Fibroblast of lung (primary cell): ENCODE results near the gene KCNK2. TPM values are rescaled to one million over a fixed set of nuclear protein-coding genes. Genes with fewer than 3 reads are reported as not detected.

Experiments
- DNase-seq, 2 donors: peaks; one replicate each; pipeline versions ENCODE4 v3.0.0 to v3.0.0-alpha.2; 2010; ENCODE audit warnings: low read depth in 2 of 2
- H2AFZ ChIP-seq: 2 replicates; pipeline ENCODE4 v1.5.1; 2012; ENCODE audit warnings: low read length, control low read depth, inconsistent platforms
- H3K27ac ChIP-seq: 2 replicates; pipeline ENCODE4 v1.5.1; 2011; ENCODE audit warnings: low read length, control low read depth; ENCODE audit not compliant: insufficient read depth
- H3K27me3 ChIP-seq: 2 replicates; pipeline ENCODE4 v1.5.1; 2011; ENCODE audit warnings: mild to moderate bottlenecking, low read length; ENCODE audit not compliant: control insufficient read depth, insufficient read depth
- H3K36me3 ChIP-seq: 2 replicates; pipeline ENCODE4 v1.5.1; 2011; ENCODE audit warnings: low read length; ENCODE audit not compliant: control insufficient read depth, insufficient read depth
- H3K4me1 ChIP-seq: 2 replicates; pipeline ENCODE4 v1.5.1; 2011; ENCODE audit warnings: low read length; ENCODE audit not compliant: control insufficient read depth, insufficient read depth; ENCODE audit errors: extremely low read depth
- H3K4me2 ChIP-seq: 2 replicates; pipeline ENCODE4 v1.5.1; 2011; ENCODE audit warnings: low read length, control low read depth; ENCODE audit not compliant: insufficient read depth; ENCODE audit errors: extremely low read depth
- H3K4me3 ChIP-seq, 4 experiments: fragments of 200-600 bp in 1 of 4; sonication (generic) in 1 of 4; replicated peaks in 1 of 4; 2 replicates each; pipeline ENCODE4 v1.5.1; 2011 to 2016; ENCODE audit warnings: low read length in 4 of 4, low read depth in 3 of 4, mild to moderate bottlenecking in 3 of 4, control low read depth in 2 of 4, inconsistent platforms in 1 of 4, mixed read lengths in 1 of 4; ENCODE audit not compliant: insufficient read depth in 1 of 4; ENCODE audit errors: control extremely low read depth in 1 of 4
- H3K79me2 ChIP-seq: 2 replicates; pipeline ENCODE4 v1.5.1; 2012; ENCODE audit warnings: mild to moderate bottlenecking, low read length, inconsistent platforms; ENCODE audit not compliant: control insufficient read depth, insufficient read depth
- H3K9ac ChIP-seq: 2 replicates; pipeline ENCODE4 v1.5.1; 2011; ENCODE audit warnings: mild to moderate bottlenecking, low read length, control low read depth; ENCODE audit not compliant: insufficient read depth
- H3K9me3 ChIP-seq: 2 replicates; pipeline ENCODE4 v1.5.1; 2012; ENCODE audit warnings: low read depth, low read length; ENCODE audit not compliant: control insufficient read depth, insufficient read depth
- H4K20me1 ChIP-seq: 2 replicates; pipeline ENCODE4 v1.5.1; 2011; ENCODE audit warnings: low read length; ENCODE audit not compliant: control insufficient read depth, insufficient read depth; ENCODE audit errors: extremely low read depth
- CTCF ChIP-seq, 2 donors: IDR thresholded peaks in 1 of 2; conservative IDR thresholded peaks in 1 of 2; 1 replicate in 1 of 2; 2 replicates in 1 of 2; pipeline ENCODE4 v1.5.1; 2011 to 2012; ENCODE audit warnings: low read length in 2 of 2, control low read depth in 1 of 2, inconsistent platforms in 1 of 2, low read depth in 1 of 2, mild to moderate bottlenecking in 1 of 2
- EZH2 ChIP-seq: IDR thresholded peaks from 2 replicates; pipeline ENCODE4 v1.5.1; 2012; ENCODE audit warnings: low read length, control low read depth, mild to moderate bottlenecking; ENCODE audit errors: missing control alignments
- polyA plus RNA-seq, 2 donors: library from polyadenylated mRNA; depleted of rRNA in 1 of 2; stranded (reverse) in 1 of 2; unstranded in 1 of 2; fragments of >200 nt; gene quantifications; 2 replicates each; pipeline ENCODE4 v1.2.1, GENCODE V29; 2011 to 2012; ENCODE audit warnings: missing spikeins in 1 of 2
- total RNA-seq: library from RNA; depleted of rRNA; stranded (reverse); fragments of >200 nt; gene quantifications from 2 replicates; pipeline ENCODE4 v1.2.1, GENCODE V29; 2014

Gene KCNK2
- total and polyA plus RNA-seq, 2 donors (not counting 1 experiment from before 2014, with no cell fraction given): 6.4 to 25.6 TPM

GRCh38 chr1:215114154-215114933 is 31.8 kb downstream of the KCNK2 start:
- Histone ChIP-seq H3K27ac (peak overlapping the region; percentile 2), H3K9me3 (no peaks in the 10 kb centered on the region), H3K27me3 (no peaks in the 10 kb centered on the region), H3K4me1 (peaks cover 3% of the 10 kb centered on the region), H3K79me2 (peaks cover 4% of the 10 kb centered on the region), H3K9ac (no peak overlapping the region), H2AFZ (no peak overlapping the region), H4K20me1 (no peaks in the 10 kb centered on the region), H3K4me2 (peak overlapping the region; percentile 5), H3K4me3 (no peak overlapping the region), H3K36me3 (no peaks in the 10 kb centered on the region)
- no peak for TF ChIP-seq EZH2
- TF ChIP-seq CTCF (conservative IDR thresholded peaks at IDR 0.05 in 1 of 2, IDR thresholded peaks at IDR 0.05 in 1 of 2; ENCODE audit: low read depth in 1 of 2, low read length in 2 of 2): no peak
- peak; percentile 88 to 93 for DNase-seq

- Histone ChIP-seq H3K27me3 (no peaks in the 10 kb centered on the region), H3K4me1 (peaks cover 3% of the 10 kb centered on the region), H3K27ac (no peak overlapping the region), H3K9ac (no peak overlapping the region), H3K79me2 (peaks cover 4% of the 10 kb centered on the region), H4K20me1 (no peaks in the 10 kb centered on the region), H3K4me3 (no peak overlapping the region), H2AFZ (no peak overlapping the region), H3K36me3 (no peaks in the 10 kb centered on the region), H3K4me2 (no peak overlapping the region), H3K9me3 (no peaks in the 10 kb centered on the region)
- TF ChIP-seq CTCF (conservative IDR thresholded peaks at IDR 0.05 in 1 of 2, IDR thresholded peaks at IDR 0.05 in 1 of 2; ENCODE audit: low read depth in 1 of 2, low read length in 2 of 2) (no peak), EZH2 (no peak)
- no peak for DNase-seq
Observed at GRCh38 chr1:215115760-215116159, 33.2 kb downstream of the KCNK2 start.

GRCh38 chr1:215118081-215118480 is 35.5 kb downstream of the KCNK2 start:
- DNase-seq: peak in 1 of 2 donors; percentile 68
- no peaks in the 10 kb centered on the region for H3K36me3 ChIP-seq
- no peak for TF ChIP-seq EZH2
- no peak for TF ChIP-seq CTCF (conservative IDR thresholded peaks at IDR 0.05 in 1 of 2, IDR thresholded peaks at IDR 0.05 in 1 of 2; ENCODE audit: low read depth in 1 of 2, low read length in 2 of 2)
- no peaks in the 10 kb centered on the region for H4K20me1 ChIP-seq
- H3K9ac ChIP-seq: no peak overlapping the region
- no peaks in the 10 kb centered on the region for H3K79me2 ChIP-seq
- H3K4me2 ChIP-seq: no peak overlapping the region
- H3K4me3 ChIP-seq: no peak overlapping the region
- H3K27me3 ChIP-seq: no peaks in the 10 kb centered on the region
- H2AFZ ChIP-seq: no peak overlapping the region
- H3K9me3 ChIP-seq: no peaks in the 10 kb centered on the region
- H3K27ac ChIP-seq: no peak overlapping the region
- H3K4me1 ChIP-seq: peaks cover 3% of the 10 kb centered on the region
